ENCODE data around the gene ZCRB1.
A peak's percentile ranks its signal among the peaks of the same experiment; 100 is the strongest.

The ZCRB1 gene

GRCh38 chr12:42308390-42308789 lies 17.5 kb downstream of the ZCRB1 start:
- no peak for DNase-seq (ENCODE audit: extremely low read depth, low read depth)
- TF ChIP-seq CTCF (IDR thresholded peaks at IDR 0.05; ENCODE audit: low read depth, low read length, missing control alignments) = no peak
- H3K4me3 ChIP-seq (replicated peaks; ENCODE audit: low read depth, low read length) = no peak overlapping the region

- no peak overlapping the region for H3K4me3 ChIP-seq (replicated peaks; ENCODE audit: low read depth, low read length)
- no peak for DNase-seq (ENCODE audit: extremely low read depth, low read depth)
- TF ChIP-seq CTCF (IDR thresholded peaks at IDR 0.05; ENCODE audit: low read depth, low read length, missing control alignments) = no peak
These were observed 19.6 kb downstream of the ZCRB1 start for GRCh38 chr12:42306297-42306696.

- no peak for TF ChIP-seq CTCF (IDR thresholded peaks at IDR 0.05; ENCODE audit: low read depth, low read length, missing control alignments)
- peak; percentile 25 for DNase-seq (ENCODE audit: extremely low read depth, low read depth)
- no peak overlapping the region for H3K4me3 ChIP-seq (replicated peaks; ENCODE audit: low read depth, low read length)
These were observed 26.2 kb downstream of the ZCRB1 start for GRCh38 chr12:42299392-42300308.

GRCh38 chr12:42298887-42299286 lies 27.0 kb downstream of the ZCRB1 start:
- TF ChIP-seq CTCF (IDR thresholded peaks at IDR 0.05; ENCODE audit: low read depth, low read length, missing control alignments) = no peak
- H3K4me3 ChIP-seq (replicated peaks; ENCODE audit: low read depth, low read length) = no peak overlapping the region
- DNase-seq (ENCODE audit: extremely low read depth, low read depth) = no peak

- DNase-seq (ENCODE audit: extremely low read depth, low read depth) = peak; percentile 5
- TF ChIP-seq CTCF (IDR thresholded peaks at IDR 0.05; ENCODE audit: low read depth, low read length, missing control alignments) = peak; percentile 77
These were observed 29.3 kb downstream of the ZCRB1 start for GRCh38 chr12:42296503-42297109.

GRCh38 chr12:42291680-42292079 lies 34.2 kb downstream of the ZCRB1 start:
- no peak overlapping the region for H3K4me3 ChIP-seq (replicated peaks; ENCODE audit: low read depth, low read length)
- no peak for DNase-seq (ENCODE audit: extremely low read depth, low read depth)
- TF ChIP-seq CTCF (IDR thresholded peaks at IDR 0.05; ENCODE audit: low read depth, low read length, missing control alignments) = no peak

More at GRCh38 chr12:42296503-42297109, 29.3 kb downstream of the ZCRB1 start:
- H3K4me3 ChIP-seq (replicated peaks; ENCODE audit: low read depth, low read length) = no peak overlapping the region

All from HFF-Myc (cell line).